Tongue (tissue), 2 donors: ENCODE measurements around the gene WWTR1. TPM values are rescaled to one million over a fixed set of nuclear protein-coding genes. Genes with fewer than 3 reads are reported as not detected.

Experiments
- DNase-seq: peaks from one replicate; pipeline ENCODE4 v3.0.0-alpha.2; 2015
- total RNA-seq: library from RNA; depleted of rRNA; stranded (reverse); fragments of >200 nt; gene quantifications from one replicate; pipeline ENCODE4 v1.2.3, GENCODE V29; 2014

The WWTR1 gene
- total RNA-seq, 1 donor from 2014 or later = 93.9 TPM

DNA sequence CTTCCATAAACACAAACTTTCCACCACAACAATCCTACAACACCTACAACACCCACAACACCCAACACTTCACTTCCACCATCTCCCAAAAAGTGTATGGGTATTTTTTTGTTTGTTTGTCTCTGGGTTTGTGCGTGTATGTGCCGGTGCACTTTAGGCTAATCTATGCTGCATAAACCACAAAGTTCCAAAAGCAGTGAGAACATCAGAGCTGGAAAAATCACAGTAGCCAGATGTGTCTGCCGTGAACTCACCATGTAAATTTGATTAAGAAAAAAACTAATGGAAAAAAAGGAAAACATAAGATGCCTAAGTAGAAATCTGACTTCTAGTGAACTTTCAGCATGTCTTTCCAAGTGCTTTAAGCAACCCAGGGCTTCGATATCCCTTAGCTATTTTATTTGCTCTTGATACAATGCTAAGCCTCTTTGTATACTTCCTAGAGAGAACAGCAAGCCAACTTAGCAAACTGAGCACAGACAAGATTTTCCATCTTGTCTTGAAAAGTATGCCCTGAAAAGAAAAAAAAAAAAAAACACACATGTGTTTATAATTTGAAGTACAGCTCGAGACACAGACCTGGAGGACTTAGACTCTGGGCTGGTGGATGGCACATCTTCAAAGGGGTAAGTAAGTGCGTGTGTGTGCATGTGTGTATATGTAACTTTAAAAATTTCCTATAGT is 91.4 kb downstream of the WWTR1 start:
- DNase-seq = peak; percentile 72

DNA sequence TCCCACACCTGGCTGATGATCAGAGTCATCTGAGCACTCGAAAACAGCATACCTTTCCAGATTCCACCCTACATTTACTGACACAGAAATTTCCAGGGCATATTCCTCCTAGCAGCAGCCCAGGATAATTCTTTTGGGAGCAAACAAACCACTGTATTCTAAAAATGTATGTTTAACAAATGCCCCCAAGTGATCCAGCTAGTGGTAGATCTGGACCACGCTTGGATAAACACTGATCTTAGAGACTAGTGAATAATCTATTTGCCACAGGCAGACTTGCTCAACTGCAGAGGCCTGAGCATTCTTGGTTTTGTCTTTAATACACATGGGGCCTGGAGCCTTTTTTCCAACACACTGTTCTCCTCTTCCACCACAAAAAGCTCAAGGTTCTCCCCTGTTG is 93.7 kb downstream of the WWTR1 start:
- no peak for DNase-seq

DNA sequence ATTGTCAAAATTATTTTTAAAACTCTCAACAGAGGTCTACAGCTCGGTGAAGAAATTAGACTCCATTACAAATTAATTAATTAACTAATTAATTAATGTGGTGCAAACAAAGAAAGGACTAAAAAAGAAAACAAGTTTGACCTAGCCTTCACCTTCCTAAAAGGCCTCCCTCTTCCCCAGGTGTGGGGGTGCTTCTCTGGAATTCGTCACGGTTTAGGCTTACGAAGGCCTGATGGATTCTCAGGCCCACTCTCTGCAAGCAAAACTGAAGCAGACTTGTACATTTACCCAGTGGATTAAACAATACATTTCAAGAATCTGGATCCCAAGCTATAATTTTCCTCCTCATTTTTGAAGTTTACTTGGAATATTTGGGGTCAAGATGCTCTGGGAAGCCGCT is 94.7 kb downstream of the WWTR1 start:
- no peak for DNase-seq

DNA sequence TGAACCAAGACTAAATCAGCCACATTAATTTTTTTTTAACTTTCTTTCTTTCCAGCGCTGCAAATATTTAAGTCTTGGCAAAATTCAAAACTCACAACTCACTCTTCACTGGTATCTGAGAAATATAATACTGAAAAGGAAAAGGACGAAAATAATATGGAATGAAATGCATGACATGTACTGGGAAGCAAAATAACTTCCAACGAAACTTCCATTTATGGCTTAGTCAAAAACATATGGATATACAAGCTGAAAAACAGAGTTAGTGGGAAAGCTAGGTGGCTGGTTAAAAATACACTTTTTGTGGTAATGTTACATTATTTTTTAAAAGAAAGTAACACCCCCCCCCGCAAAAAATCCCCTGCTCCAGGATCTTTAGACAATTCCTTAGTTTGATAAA is 97.2 kb downstream of the WWTR1 start:
- DNase-seq = no peak

DNA sequence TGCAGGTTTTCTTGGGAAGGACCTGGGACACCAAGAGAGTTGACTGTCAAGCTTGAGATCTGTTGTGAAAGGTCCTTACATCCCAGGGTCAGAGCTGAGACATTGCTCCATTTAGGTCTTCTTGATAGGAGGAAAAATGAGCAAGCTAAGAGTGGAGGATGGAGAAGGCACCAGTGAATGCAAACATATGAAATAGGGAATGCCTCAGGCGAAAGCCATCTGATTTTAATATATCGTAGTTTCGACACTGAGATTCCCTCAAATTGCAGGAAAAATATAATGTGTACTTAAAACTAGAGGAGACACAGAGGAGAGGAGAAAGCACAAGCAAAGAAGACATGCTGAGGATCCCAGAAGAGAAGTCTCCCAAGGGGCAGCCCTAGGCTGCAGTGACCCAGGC is 97.8 kb downstream of the WWTR1 start:
- no peak for DNase-seq

DNA sequence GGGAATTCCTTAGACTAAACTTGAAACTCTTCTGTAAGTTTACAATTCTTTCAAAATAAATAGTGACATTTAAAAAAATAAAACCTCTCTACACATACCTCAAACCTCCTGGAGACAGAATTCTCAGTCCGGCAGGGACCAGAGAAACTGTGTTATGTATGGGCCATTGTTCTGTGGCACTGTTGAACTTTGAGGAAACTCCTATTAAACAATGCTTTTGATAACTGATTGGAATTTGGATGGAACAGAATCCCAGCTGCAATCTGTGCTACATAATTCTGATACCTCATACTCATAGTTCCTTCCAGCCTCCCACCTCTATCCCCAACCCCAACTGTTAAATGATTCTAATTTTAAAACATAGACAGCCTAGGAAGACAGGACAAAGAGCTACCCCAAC is 98.3 kb downstream of the WWTR1 start:
- no peak for DNase-seq

DNA sequence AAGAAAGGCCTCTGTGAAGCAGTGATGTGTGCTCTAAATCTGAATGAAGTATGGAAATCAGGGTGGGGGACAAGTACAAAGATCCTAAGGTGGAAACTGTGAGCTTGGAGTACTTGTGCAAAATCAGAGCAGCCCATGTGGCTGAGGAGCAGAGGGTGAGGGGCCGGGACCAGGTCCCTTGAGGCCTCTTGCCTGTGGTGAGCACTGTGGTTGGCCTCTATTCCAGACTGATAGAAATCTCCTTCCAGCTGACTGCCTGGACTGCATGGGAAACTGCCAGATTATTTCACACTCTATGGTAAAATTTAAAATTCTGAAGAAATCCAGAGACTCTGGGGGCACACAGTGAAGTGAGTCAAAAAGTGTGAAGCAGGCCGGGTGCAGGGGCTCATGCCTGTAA is 101.9 kb downstream of the WWTR1 start:
- no peak for DNase-seq

DNA sequence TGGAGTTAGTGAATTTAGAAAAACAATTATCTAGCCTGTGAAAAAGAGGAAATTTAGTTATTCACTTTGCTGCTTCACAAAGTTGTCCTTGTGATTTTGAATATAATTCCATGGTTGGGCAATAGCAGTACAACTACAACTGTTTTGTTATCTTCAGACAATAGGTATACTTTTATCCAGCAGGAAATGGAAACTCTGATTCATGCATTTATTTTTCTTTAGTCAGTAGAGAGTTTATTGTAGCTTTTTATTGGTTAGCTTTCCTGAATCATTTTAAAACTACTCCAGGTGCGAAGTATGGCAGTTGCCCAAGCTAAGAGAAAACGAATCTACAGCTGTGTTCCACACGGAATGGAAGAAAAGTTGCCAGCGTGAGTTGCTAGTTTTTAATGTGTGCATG is 103.0 kb downstream of the WWTR1 start:
- DNase-seq = peak; percentile 86

DNA sequence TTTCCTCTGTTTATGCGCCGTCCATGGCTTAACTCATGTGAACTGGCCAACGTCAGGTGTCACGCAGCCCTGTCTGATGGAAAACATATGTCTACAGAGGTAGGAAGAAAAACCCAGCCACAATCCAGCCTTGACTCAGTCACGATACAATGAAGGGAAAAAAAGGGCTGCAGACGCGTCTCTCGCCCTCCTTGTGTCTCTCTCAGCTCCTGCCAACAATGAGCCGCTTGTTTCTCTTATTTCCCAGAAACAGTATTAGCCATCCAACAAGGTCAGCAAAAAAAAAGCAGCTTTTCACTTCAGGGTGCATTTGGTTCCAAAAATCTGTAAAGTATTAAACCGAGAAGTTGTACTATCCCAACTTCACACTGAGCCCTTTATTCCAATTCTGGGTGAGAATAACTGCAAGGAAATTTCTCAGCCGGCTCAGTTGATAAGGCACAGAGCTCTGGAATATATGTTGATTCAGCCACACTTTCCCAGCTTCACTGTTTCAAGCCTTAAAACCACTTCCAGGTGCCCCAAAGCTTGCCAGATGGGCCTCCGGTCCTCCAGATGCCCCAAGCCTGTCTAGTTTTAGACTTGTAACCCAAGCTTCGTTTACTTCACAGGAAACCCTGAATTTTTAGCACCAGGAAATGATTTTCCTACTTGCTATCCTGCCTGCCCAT is 103.9 kb downstream of the WWTR1 start:
- DNase-seq = peak; percentile 96

DNA sequence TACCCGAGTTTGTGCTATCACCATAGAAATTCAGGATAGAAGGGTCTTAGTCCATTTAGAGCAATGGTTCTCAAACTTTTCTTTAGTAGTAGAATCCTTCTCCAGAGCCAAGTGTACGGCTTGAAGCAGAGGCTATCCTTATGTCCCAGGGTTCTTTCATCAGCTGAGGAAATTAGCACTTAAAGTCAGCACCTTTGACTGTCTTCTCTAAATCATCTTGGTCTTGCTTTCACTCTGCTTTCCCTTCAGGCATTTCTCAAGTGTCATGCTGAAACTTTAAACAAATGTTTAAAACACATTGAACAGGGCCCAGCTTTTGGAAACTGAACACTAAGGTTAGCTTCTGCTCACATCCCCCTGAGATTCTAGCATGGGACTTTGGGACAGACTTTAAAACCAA is 105.1 kb downstream of the WWTR1 start:
- DNase-seq = no peak

DNA sequence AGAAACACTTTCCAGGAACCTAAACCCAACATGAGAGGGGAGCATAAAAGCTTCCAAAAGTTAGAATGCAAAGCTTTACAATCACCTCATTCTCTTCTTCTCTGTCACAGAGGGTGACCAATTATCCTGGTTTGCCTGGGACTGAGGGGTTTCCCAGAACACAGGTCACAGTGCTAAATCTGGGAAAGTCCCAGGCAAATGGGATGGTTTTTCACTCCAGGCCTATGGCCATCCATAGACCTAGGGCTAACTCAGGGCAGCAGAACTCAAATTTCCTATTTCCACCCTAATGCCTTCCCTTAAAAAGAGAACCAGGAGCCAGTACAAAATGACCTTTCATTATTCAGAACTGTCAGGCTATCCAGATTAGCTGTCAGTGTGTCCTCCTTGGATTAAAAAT is 106.3 kb downstream of the WWTR1 start:
- DNase-seq = no peak

DNA sequence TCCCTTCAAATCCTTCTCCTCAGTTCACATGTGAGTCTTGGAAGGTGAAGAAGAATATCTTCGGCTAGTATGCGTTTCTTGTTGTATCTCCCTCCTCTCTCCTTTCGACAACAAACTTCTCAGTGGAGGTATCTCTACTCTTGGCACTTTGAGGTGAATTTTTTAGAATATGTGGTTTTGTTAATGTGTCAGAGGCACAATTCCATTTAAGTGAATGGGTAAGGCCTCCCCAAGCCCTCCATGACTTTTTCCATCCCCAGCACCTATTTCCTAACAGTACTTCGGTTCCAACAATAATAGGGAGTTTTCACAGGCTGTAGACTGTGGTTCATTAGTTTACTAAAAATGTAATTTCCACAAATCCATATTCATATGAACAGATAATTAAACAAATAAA is 109.2 kb downstream of the WWTR1 start:
- DNase-seq = no peak

DNA sequence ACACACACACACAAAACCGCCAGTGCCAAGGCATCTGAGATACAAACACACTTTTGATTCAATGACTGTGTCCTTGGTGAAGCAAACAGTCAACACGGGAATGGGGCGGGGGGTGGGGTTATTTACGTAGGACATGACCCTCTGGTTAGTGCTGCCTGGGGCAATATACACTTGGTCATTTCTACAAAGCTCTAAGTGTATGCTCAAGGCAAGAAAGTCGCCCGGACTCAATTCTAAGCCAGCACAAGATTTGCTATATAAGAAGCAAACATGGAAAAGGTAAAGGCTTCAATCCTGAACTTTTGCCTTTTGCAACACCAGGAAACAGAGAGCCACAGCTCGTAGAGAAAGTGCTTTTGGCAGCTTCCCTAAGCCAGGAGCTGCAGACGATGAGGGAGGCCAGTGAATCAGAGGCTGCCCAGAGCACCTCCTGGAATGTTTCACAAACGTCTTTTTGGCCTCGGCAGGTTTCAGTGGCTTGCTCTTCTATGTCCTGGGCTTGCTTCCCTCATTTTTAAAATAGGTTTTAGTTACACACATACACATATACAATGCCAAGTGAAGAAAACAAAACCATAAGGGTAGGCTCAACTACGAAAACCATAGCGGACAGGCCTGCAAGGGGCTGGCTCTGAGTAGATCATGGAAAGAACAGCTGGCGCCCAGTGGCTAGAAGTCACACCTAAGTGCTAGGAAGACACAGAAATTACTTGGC is 109.7 kb downstream of the WWTR1 start:
- DNase-seq = peak; percentile 90

DNA sequence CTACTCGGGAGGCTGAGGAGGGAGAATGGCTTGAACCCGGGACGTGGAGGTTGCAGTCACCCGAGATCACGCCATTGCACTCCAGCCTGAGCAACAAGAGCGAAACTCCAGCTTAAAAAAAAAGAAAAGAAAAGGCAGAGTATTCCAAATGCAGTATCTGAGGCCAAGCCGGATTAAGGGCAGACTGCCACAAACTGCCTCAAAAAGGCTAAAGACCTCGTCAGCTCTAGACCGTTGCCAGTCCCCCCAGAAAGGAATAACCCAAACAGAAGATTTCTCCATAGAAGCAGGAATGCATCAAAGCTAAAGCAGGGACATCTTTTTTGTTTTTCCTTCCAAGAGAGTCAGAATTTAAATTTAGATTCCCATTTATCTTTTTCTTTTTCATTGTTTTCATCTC is 110.4 kb downstream of the WWTR1 start:
- DNase-seq = peak; percentile 88

DNA sequence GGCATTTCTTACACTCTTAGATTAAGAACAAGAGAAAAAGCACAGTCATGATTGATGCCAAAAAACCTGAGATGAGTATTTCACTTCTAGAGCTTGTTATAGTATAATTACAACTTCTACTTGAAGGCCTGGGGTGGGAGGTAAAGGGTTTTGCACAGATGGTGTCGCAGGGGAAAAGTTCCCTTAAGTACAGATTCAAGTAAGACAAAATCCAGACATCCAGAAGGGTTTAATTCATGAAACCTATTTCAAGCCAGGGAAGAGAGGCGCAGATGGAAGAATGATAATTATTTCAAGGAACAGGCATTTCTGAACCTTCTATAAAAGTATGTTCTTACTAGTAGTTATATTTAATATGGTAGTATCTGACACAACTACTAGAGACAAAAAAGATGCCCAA is 112.8 kb downstream of the WWTR1 start:
- DNase-seq = peak; percentile 88

DNA sequence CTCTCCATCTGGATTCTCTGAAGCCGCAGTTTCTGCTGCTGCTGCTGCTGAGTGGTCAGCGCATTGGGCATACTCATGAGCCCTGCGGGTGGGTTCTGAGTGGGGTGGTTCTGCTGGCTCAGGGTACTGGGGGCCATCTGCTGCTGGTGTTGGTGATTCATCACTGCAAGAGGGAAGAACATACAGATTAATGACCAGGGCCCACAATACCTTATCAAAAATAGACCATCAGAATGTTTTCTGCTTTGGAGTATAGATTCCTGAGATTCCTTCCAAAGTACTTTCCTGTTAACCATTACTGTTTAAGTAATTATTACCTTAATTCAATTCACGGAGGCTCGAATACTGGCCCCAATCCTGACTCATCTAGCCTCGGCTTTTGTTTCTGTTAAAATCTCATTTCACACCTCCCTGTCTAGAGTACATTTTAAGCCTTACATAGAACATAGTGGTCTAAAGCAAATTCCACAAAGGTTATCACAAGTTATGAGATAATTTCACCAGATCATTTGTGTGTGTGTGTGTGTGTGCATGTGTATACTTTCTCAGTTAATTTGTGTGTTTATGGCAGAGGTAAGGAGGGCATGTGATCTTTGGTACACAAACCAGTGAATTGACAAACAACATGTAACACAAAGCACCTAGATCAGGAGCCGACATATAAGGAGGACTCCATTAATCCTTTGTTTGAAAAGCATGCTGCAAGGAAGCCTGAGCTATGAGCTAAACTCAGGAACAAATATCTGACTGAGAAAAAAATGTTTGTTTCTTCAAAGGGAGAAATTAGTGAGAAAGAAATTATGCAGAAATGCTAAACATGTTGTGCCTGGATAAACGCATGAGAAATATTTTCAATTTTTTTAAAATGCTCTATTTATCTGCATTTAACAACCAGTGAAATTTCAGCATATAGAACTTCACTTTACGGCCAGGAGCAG is 115.2 kb downstream of the WWTR1 start:
- DNase-seq = no peak

DNA sequence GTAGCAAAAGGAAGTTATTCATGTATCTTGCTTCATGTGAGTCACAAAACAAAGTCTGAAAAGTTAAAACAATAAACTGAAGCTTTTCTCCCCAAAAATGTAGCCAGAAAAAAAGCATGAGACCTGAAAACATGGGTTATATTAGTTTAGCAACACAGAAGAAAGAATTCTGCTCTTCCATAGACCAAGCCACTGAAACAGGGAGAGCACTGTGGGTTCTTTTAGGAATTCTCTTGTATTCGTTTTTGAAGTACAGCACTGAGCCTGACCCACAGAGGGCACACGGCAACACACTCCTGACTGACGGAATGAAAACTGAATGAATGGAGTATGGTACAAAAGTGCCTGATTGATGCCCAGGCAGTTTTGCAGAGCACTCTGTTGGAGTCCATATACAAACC is 116.7 kb downstream of the WWTR1 start:
- no peak for DNase-seq

DNA sequence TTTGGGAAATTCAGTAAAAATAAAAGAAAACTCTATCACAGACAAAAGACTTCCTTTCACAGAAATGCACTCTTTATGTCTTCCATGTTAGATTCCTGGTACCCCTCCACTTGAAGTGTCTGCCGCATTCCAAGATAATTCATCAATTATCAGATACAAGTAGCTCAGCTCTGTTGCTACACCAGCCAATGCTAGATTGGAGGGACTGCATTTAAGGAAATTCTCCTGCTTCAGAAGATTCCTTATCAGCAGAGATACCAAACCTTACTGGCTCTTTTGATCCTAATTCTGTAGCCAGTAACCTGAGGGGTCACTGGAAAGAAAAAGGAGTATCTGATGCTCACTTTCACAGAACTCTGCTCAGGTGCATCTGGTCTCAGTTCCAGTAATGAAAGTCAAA is 119.5 kb downstream of the WWTR1 start:
- DNase-seq = no peak

DNA sequence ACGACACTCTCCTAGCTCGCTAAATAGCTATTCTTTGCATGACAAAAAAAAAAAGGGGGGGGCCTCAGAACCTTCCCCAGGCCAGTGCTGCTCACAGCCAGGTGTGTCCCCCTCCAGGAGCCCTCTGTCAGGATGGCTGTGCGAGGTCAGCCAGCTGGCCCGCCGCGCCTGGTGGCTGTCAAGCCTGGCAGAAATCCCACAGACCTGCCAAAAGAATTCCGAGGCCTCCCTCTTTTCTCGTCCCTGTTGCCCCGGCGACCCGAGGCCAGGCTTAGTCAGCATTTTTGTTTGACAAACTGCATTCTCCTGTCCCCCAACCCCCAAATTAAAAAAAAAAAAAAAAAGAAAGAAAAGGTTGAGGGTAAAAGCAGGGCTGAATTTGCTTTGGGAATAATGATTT is 121.4 kb downstream of the WWTR1 start:
- DNase-seq = peak; percentile 74

DNA sequence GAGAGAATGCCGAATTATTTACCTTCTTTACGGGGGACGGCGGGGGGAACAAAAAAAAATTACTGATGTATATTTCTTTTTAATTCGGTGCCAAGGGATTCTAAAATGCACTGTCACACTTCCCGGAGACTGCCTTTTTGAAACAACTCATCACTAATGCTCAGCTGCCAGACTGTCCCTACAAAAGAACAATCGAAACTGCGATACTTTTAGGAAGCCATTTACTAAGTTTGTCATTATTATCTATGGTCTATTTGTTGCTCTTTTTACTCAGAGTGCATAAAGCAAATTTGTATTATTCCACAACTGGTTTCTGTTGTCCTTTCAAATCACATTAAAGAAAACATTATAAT is 122.5 kb downstream of the WWTR1 start:
- DNase-seq = no peak

DNA sequence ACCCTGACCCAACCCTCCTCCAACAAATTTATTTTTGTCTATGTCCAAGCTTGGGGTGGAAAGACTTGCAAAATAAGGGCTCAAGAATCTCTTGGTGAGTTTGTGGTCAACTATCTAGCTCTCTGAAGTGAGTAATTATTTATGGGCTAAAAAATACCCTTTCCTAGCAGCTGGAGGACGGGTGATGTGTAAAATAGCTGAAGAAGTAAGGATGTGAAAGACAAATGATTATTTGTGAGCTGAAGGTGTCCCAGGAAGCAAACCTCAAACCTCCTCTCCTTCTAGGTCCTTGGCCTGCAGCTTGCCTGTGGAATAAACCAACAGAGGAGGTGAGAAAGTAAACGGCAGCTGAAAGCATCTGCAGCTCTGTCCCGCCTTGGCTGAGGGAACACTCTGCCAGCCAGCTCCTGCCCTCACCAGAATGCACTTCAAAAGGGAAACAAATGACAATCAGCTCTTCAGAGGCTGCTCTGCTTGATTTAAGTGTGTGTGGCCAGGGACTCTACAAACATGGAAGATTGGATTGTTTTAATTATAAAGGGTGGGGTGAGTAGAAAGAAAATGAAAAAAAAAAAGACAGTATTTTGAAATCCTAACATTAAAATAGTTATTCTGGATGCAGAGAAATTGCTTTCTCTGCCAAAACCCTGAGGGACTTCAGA is 123.0 kb downstream of the WWTR1 start:
- peak; percentile 64 for DNase-seq

DNA sequence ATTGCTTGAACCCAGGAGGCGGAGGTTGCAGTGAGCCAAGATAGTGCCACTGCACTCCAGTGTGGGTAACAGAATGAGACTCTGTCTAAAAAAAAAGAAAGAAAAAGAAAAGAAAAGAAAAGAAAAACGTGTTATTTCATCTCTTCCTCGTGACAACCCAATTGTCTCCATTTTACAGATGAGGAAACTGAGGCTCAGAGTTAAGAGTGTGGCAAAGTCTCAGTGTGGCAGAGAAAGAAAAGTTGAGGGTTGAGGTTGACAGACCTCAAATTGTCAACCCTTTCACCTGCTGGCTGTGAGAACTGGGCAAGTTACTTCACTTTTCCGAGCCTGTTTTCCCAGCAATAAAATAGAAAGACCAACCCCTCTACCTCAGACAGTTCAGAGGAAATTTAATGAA is 123.7 kb downstream of the WWTR1 start:
- no peak for DNase-seq
